Caco-2 (cell line): ENCODE data around the gene MGAT1. TPM values are rescaled to one million over a fixed set of nuclear protein-coding genes. Genes with fewer than 3 reads are reported as not detected.
"Not testable (repeated sequence)": the region's sequence is repeated elsewhere in the genome, so short reads cannot be mapped to it uniquely, and the experiment has no call there.

Experiments
- BruUV-seq: library from RNA; stranded (reverse); fragments of 400-500 nt; replicated peaks from 2 replicates; lab custom pipeline; 2021; lab: Mats Ljungman, UMichigan
- CTCF ChIA-PET: fragments of 300-600 bp; sonication (Branson Sonifier 250); formaldehyde crosslinking; loops from one replicate; lab custom pipeline; 2022; ENCODE audit warnings: antibody characterized with exemption; lab: Charles Lee
- POLR2A ChIA-PET: fragments of 300-600 bp; sonication (Branson Sonifier 250); formaldehyde crosslinking; loops from one replicate; lab custom pipeline; 2022; ENCODE audit warnings: antibody characterized with exemption; lab: Charles Lee
- DNase-seq, 2 experiments: peaks; one replicate each; pipeline versions ENCODE4 v3.0.0 to v3.0.0-alpha.2; 2020 to 2022
- H3K27me3 ChIP-seq: replicated peaks from 2 replicates; pipeline ENCODE4 v1.6.0; 2011; ENCODE audit warnings: low read length; ENCODE audit not compliant: control insufficient read depth, insufficient read depth
- H3K36me3 ChIP-seq: 2 replicates; pipeline ENCODE4 v1.5.1; 2011; ENCODE audit warnings: low read length; ENCODE audit not compliant: control insufficient read depth, insufficient read depth
- H3K4me1 ChIP-seq: fragments of 250-450 bp; sonication (Bioruptor Pico); 2 replicates; pipeline ENCODE4 v1.5.1; 2020; ENCODE audit warnings: mild to moderate bottlenecking
- H3K4me3 ChIP-seq: 2 replicates; pipeline ENCODE4 v1.5.1; 2011; ENCODE audit warnings: low read depth, mild to moderate bottlenecking, control low read depth, low read length
- H3K9me3 ChIP-seq: fragments of 250-450 bp; sonication (Bioruptor Pico); 2 replicates; pipeline ENCODE4 v1.5.1; 2020; ENCODE audit warnings: mild to moderate bottlenecking, moderate library complexity
- H3K27ac Mint-ChIP-seq: one replicate; pipeline ENCODE4 v1.8.0; 2022; ENCODE audit warnings: mixed read lengths; ENCODE audit not compliant: unreplicated experiment
- H3K27me3 Mint-ChIP-seq: one replicate; pipeline ENCODE4 v1.8.0; 2022; ENCODE audit warnings: mixed read lengths; ENCODE audit not compliant: insufficient read depth, unreplicated experiment
- H3K36me3 Mint-ChIP-seq: one replicate; pipeline ENCODE4 v1.8.0; 2022; ENCODE audit warnings: mild to moderate bottlenecking, mixed read lengths; ENCODE audit not compliant: insufficient read depth, unreplicated experiment
- H3K4me1 Mint-ChIP-seq: one replicate; pipeline ENCODE4 v1.8.0; 2022; ENCODE audit warnings: low read depth, mixed read lengths; ENCODE audit not compliant: unreplicated experiment
- H3K4me3 Mint-ChIP-seq: one replicate; pipeline ENCODE4 v1.8.0; 2022; ENCODE audit warnings: mild to moderate bottlenecking, moderate library complexity, mixed read lengths; ENCODE audit not compliant: unreplicated experiment
- H3K9me3 Mint-ChIP-seq: one replicate; pipeline ENCODE4 v1.8.0; 2022; ENCODE audit warnings: mixed read lengths; ENCODE audit not compliant: unreplicated experiment
- CTCF ChIP-seq, 2 experiments: fragments of 200-600 bp in 1 of 2; IDR thresholded peaks; 1 replicate in 1 of 2; 2 replicates in 1 of 2; pipeline versions ENCODE4 v1.5.1 to v1.8.0; 2011 to 2022; ENCODE audit warnings: antibody characterized with exemption in 1 of 2, control low read depth in 1 of 2, inconsistent platforms in 1 of 2, low read depth in 1 of 2, low read length in 1 of 2, mild to moderate bottlenecking in 1 of 2, moderate library complexity in 1 of 2; ENCODE audit not compliant: insufficient read depth in 1 of 2, severe bottlenecking in 1 of 2, unreplicated experiment in 1 of 2
- intact Hi-C: fragments of 100-400 bp; cut with micrococcal nuclease; formaldehyde crosslinking; loops from one replicate; pipeline ENCODE4 v1.10.0; 2022; ENCODE audit not compliant: unreplicated experiment
- total RNA-seq: library from RNA; stranded (reverse); gene quantifications from 2 replicates; pipeline ENCODE4 v1.2.3, GENCODE V29; 2022

The MGAT1 gene
- total RNA-seq, 1 experiment from 2014 or later, result 80.1 TPM

GRCh38 chr5:180744253-180744652 is 58.4 kb downstream of the MGAT1 start:
- Histone ChIP-seq H3K27me3 (peaks cover 4% of the 10 kb centered on the region; the same call in 1 of the 2 replicates), H3K36me3 (no peaks in the 10 kb centered on the region), H3K4me3 (no peak overlapping the region), H3K4me1 (peaks cover 7% of the 10 kb centered on the region; the same call in 1 of the 2 replicates), H3K9me3 (peaks cover 3% of the 10 kb centered on the region; the same call in 1 of the 2 replicates)
- no peak for TF ChIP-seq CTCF (IDR thresholded peaks at IDR 0.05; ENCODE audit: insufficient read depth in 1 of 2, low read depth in 1 of 2, low read length in 1 of 2, severe bottlenecking in 1 of 2, unreplicated experiment in 1 of 2)
- Mint-ChIP-seq H3K36me3 (no peaks in the 10 kb centered on the region), H3K9me3 (no peaks in the 10 kb centered on the region), H3K4me3 (no peak overlapping the region), H3K27me3 (peaks cover 23% of the 10 kb centered on the region), H3K4me1 (peaks cover 6% of the 10 kb centered on the region), H3K27ac (no peak overlapping the region)
- POLR2A ChIA-PET, result no interaction called here
- no peak for DNase-seq
- CTCF ChIA-PET, result no interaction called here
- BruUV-seq, result no TSS peak
- intact Hi-C loops, result no loop called here

- Histone ChIP-seq H3K4me3 (no peak overlapping the region), H3K27me3 (peaks cover 4% of the 10 kb centered on the region; the same call in 1 of the 2 replicates), H3K4me1 (peaks cover 7% of the 10 kb centered on the region; the same call in 1 of the 2 replicates), H3K9me3 (peaks cover 3% of the 10 kb centered on the region; the same call in 1 of the 2 replicates), H3K36me3 (no peaks in the 10 kb centered on the region)
- no peak overlapping the region for H3K4me3 Mint-ChIP-seq
- no peak overlapping the region for H3K27ac Mint-ChIP-seq
- no peak for TF ChIP-seq CTCF (IDR thresholded peaks at IDR 0.05; ENCODE audit: insufficient read depth in 1 of 2, low read depth in 1 of 2, low read length in 1 of 2, severe bottlenecking in 1 of 2, unreplicated experiment in 1 of 2)
- H3K9me3 Mint-ChIP-seq, result no peaks in the 10 kb centered on the region
- intact Hi-C loops, result no loop called here
- H3K4me1 Mint-ChIP-seq, result peaks cover 6% of the 10 kb centered on the region
- H3K27me3 Mint-ChIP-seq, result peaks cover 20% of the 10 kb centered on the region
- BruUV-seq, result no TSS peak
- ChIA-PET CTCF (no interaction called here), POLR2A (no interaction called here)
- no peaks in the 10 kb centered on the region for H3K36me3 Mint-ChIP-seq
- no peak for DNase-seq
Observed at GRCh38 chr5:180742727-180743126, 59.9 kb downstream of the MGAT1 start.

GRCh38 chr5:180740953-180741352 is 61.7 kb downstream of the MGAT1 start:
- H3K27ac Mint-ChIP-seq, H3K27me3 ChIP-seq, H3K4me1 Mint-ChIP-seq, H3K4me3 ChIP-seq, intact Hi-C loops, POLR2A ChIA-PET, DNase-seq, H3K36me3 ChIP-seq, BruUV-seq, H3K36me3 Mint-ChIP-seq, H3K4me1 ChIP-seq, H3K9me3 Mint-ChIP-seq, H3K4me3 Mint-ChIP-seq, H3K9me3 ChIP-seq, CTCF ChIA-PET: not testable (repeated sequence)
- H3K27me3 Mint-ChIP-seq, result peaks cover 11% of the 10 kb centered on the region
